ENCODE data around the gene IFT57.
A peak's percentile ranks its signal among the peaks of the same experiment; 100 is the strongest.

IFT57 gene

GRCh38 chr3:108125153-108125543 is 97.1 kb downstream of the IFT57 start:
- DNase-seq (ENCODE audit: low read depth), result no peak

- DNase-seq (ENCODE audit: low read depth), result peak; percentile 79
Measured at GRCh38 chr3:108124337-108125152, 97.7 kb downstream of the IFT57 start.

GRCh38 chr3:108123326-108123725 is 98.9 kb downstream of the IFT57 start:
- DNase-seq (ENCODE audit: low read depth), result no peak

- DNase-seq (ENCODE audit: low read depth), result no peak
Measured at GRCh38 chr3:108122276-108122675, 99.9 kb downstream of the IFT57 start.

- no peak for DNase-seq (ENCODE audit: low read depth)
Measured at GRCh38 chr3:108119398-108120104, 102.7 kb downstream of the IFT57 start.

- DNase-seq (ENCODE audit: low read depth), result no peak
Measured at GRCh38 chr3:108118038-108118768, 104.0 kb downstream of the IFT57 start.

GRCh38 chr3:108117241-108117775 is 104.9 kb downstream of the IFT57 start:
- no peak for DNase-seq (ENCODE audit: low read depth)

GRCh38 chr3:108114423-108115065 is 107.7 kb downstream of the IFT57 start:
- no peak for DNase-seq (ENCODE audit: low read depth)

GRCh38 chr3:108113975-108114374 is 108.2 kb downstream of the IFT57 start:
- DNase-seq (ENCODE audit: low read depth), result no peak

- no peak for DNase-seq (ENCODE audit: low read depth)
Measured at GRCh38 chr3:108110934-108111333, 111.3 kb downstream of the IFT57 start.
